Glomerular visceral epithelial cell (primary cell): ENCODE results near the gene SH2D3C.

ENCODE experiments used
- DNase-seq: peaks from one replicate; pipeline ENCODE4 v3.0.0-alpha.2; 2016; ENCODE audit errors: extremely low spot score

SH2D3C gene

GRCh38 chr9:127703289-127703946, 75.0 kb downstream of the SH2D3C start:
- DNase-seq, result no peak

- no peak for DNase-seq
Measured at GRCh38 chr9:127700594-127701255, 77.7 kb downstream of the SH2D3C start.

- no peak for DNase-seq
Measured at GRCh38 chr9:127700140-127700539, 78.3 kb downstream of the SH2D3C start.

GRCh38 chr9:127698985-127699670, 79.3 kb downstream of the SH2D3C start:
- no peak for DNase-seq

GRCh38 chr9:127698386-127698785, 80.1 kb downstream of the SH2D3C start:
- no peak for DNase-seq

- no peak for DNase-seq
Measured at GRCh38 chr9:127697575-127697974, 80.9 kb downstream of the SH2D3C start.

- DNase-seq, result no peak
Measured at GRCh38 chr9:127694890-127695720, 83.4 kb downstream of the SH2D3C start.

- no peak for DNase-seq
Measured at GRCh38 chr9:127693697-127694096, 84.8 kb downstream of the SH2D3C start.

GRCh38 chr9:127693143-127693542, 85.3 kb downstream of the SH2D3C start:
- DNase-seq, result no peak

GRCh38 chr9:127692071-127692470, 86.4 kb downstream of the SH2D3C start:
- no peak for DNase-seq

- DNase-seq, result no peak
Measured at GRCh38 chr9:127690735-127691134, 87.7 kb downstream of the SH2D3C start.

- no peak for DNase-seq
Measured at GRCh38 chr9:127689329-127690000, 89.0 kb downstream of the SH2D3C start.
